ENCODE data around the gene CAMK4.

DNA sequence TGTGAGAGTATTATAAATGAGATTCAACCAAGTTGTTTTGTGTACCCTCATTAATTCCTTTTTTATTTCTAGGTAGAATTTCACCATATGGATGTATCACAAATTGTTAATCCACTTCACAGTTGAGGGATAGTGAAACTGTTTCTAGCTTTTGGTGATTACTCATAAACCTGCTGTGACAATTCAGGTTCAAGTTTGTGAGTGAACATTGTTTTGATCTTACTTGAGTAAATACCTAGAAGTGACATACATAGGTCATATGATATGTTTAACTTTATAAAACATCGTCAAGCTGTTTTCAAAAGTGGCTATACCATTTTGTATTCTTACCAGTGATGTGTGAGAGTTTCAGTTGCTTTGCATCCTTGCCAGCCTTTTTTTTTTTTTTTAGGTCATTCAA, 112.9 kb downstream of the CAMK4 start:
- TF ChIP-seq EZH2phosphoT487 (IDR thresholded peaks at IDR 0.05), result no peak
- TF ChIP-seq, protein P1, sequence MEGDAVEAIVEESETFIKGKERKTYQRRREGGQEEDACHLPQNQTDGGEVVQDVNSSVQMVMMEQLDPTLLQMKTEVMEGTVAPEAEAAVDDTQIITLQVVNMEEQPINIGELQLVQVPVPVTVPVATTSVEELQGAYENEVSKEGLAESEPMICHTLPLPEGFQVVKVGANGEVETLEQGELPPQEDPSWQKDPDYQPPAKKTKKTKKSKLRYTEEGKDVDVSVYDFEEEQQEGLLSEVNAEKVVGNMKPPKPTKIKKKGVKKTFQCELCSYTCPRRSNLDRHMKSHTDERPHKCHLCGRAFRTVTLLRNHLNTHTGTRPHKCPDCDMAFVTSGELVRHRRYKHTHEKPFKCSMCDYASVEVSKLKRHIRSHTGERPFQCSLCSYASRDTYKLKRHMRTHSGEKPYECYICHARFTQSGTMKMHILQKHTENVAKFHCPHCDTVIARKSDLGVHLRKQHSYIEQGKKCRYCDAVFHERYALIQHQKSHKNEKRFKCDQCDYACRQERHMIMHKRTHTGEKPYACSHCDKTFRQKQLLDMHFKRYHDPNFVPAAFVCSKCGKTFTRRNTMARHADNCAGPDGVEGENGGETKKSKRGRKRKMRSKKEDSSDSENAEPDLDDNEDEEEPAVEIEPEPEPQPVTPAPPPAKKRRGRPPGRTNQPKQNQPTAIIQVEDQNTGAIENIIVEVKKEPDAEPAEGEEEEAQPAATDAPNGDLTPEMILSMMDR (IDR thresholded peaks at IDR 0.05), result no peak
